SK-N-SH (cell line): Measurements from ENCODE around the gene GCLM. TPM values are rescaled to one million over a fixed set of nuclear protein-coding genes. Genes with fewer than 3 reads are reported as not detected.

Experiments
- CTCF ChIA-PET: fragments of 300-600, 350-600 bp; formaldehyde crosslinking; extraction: SDS; loops from one replicate; lab custom pipeline; 2021; lab: Yijun Ruan, JAX
- POLR2A ChIA-PET: fragments of 350-600 bp; sonication (Branson Sonifier 250); formaldehyde crosslinking; extraction: SDS; loops from one replicate; lab custom pipeline; 2020; ENCODE audit warnings: antibody characterized with exemption, inconsistent platforms; lab: Yijun Ruan, JAX
- DNase-seq: peaks from one replicate; pipeline ENCODE4 v3.0.0; 2012
- H2AFZ ChIP-seq: fragments of 200-600 bp; sonication (generic); 2 replicates; pipeline ENCODE4 v1.8.1; 2016; ENCODE audit warnings: antibody characterized with exemption, mild to moderate bottlenecking, low read depth
- H3F3A ChIP-seq: fragments of 200-600 bp; sonication (generic); replicated peaks from 2 replicates; pipeline ENCODE3; 2016; ENCODE audit warnings: antibody characterized with exemption, mild to moderate bottlenecking; ENCODE audit not compliant: insufficient read depth
- H3K27ac ChIP-seq, 2 experiments: fragments of 200-500 bp in 1 of 2; fragments of 200-600 bp in 1 of 2; sonication (Bioruptor generic) in 1 of 2; sonication (generic), shearing (Covaris generic) in 1 of 2; 2 replicates each; pipeline versions ENCODE4 v1.5.1 to v1.6.1; 2014 to 2016; ENCODE audit warnings: low read depth in 2 of 2, inconsistent platforms in 1 of 2, low read length in 1 of 2, mild to moderate bottlenecking in 1 of 2, mixed read lengths in 1 of 2
- H3K27me3 ChIP-seq: fragments of 200-600 bp; sonication (generic), shearing (Covaris generic); 2 replicates; pipeline ENCODE4 v1.6.1; 2016; ENCODE audit warnings: mixed run types; ENCODE audit not compliant: insufficient read depth
- H3K36me3 ChIP-seq, 2 experiments: fragments of 200-500 bp in 1 of 2; fragments of 200-600 bp in 1 of 2; sonication (Bioruptor generic) in 1 of 2; sonication (generic) in 1 of 2; replicated peaks in 1 of 2; 2 replicates each; pipeline versions ENCODE3 to v1.5.1; 2014 to 2016; ENCODE audit warnings: low read length in 1 of 2, mild to moderate bottlenecking in 1 of 2; ENCODE audit not compliant: insufficient read depth in 2 of 2, control insufficient read depth in 1 of 2
- H3K4me1 ChIP-seq, 2 experiments: fragments of 200-500 bp in 1 of 2; fragments of 200-600 bp in 1 of 2; sonication (Bioruptor generic) in 1 of 2; sonication (generic), shearing (Covaris generic) in 1 of 2; 2 replicates each; pipeline versions ENCODE4 v1.5.1 to v1.6.1; 2014 to 2016; ENCODE audit warnings: low read depth in 1 of 2, low read length in 1 of 2, mixed run types in 1 of 2; ENCODE audit not compliant: insufficient read depth in 2 of 2, control insufficient read depth in 1 of 2
- H3K4me2 ChIP-seq: fragments of 200-600 bp; sonication (generic), shearing (Covaris generic); 2 replicates; pipeline ENCODE4 v1.6.1; 2017; ENCODE audit warnings: mixed run types
- H3K4me3 ChIP-seq, 2 experiments: fragments of 200-500 bp in 1 of 2; fragments of 200-600 bp in 1 of 2; sonication (Bioruptor generic) in 1 of 2; sonication (generic), shearing (Covaris generic) in 1 of 2; 2 replicates each; pipeline versions ENCODE4 v1.5.1 to v1.8.1; 2014 to 2016; ENCODE audit warnings: low read depth in 2 of 2, inconsistent platforms in 1 of 2, low read length in 1 of 2, mild to moderate bottlenecking in 1 of 2, mixed read lengths in 1 of 2, moderate library complexity in 1 of 2
- H3K79me2 ChIP-seq: fragments of 200-600 bp; sonication (generic); 2 replicates; pipeline ENCODE4 v1.8.1; 2017; ENCODE audit warnings: mild to moderate bottlenecking; ENCODE audit not compliant: insufficient read depth
- H3K9ac ChIP-seq: fragments of 200-600 bp; sonication (generic); 2 replicates; pipeline ENCODE4 v1.6.1; 2017; ENCODE audit warnings: mixed run types
- H3K9me2 ChIP-seq: fragments of 200-600 bp; sonication (generic); 2 replicates; pipeline ENCODE4 v1.6.1; 2017; ENCODE audit warnings: mixed run types
- H3K9me3 ChIP-seq: fragments of 200-600 bp; sonication (generic); 2 replicates; pipeline ENCODE4 v1.6.1; 2017; ENCODE audit warnings: mixed run types, mild to moderate bottlenecking, moderate library complexity
- H4K20me1 ChIP-seq: fragments of 200-600 bp; sonication (generic); 2 replicates; pipeline ENCODE4 v1.6.1; 2017; ENCODE audit warnings: mild to moderate bottlenecking, mixed run types; ENCODE audit not compliant: insufficient read depth
- CHD2 ChIP-seq: fragments of 150-350 bp; IDR thresholded peaks from 2 replicates; pipeline ENCODE4 v1.6.1; 2018; ENCODE audit warnings: low read length; ENCODE audit not compliant: partially characterized antibody
- ELF1 ChIP-seq: IDR thresholded peaks from 2 replicates; pipeline ENCODE4 v1.4.0; 2012
- EP300 ChIP-seq, 2 experiments: IDR thresholded peaks; 2 replicates each; pipeline versions ENCODE4 v1.4.0 to v1.6.1; 2012; ENCODE audit warnings: borderline replicate concordance in 1 of 2, low read depth in 1 of 2, low read length in 1 of 2
- FOSL2 ChIP-seq: IDR thresholded peaks from 2 replicates; pipeline ENCODE4 v1.4.0; 2012; ENCODE audit warnings: low read depth, mild to moderate bottlenecking, moderate library complexity, borderline replicate concordance
- GABPA ChIP-seq: IDR thresholded peaks from 2 replicates; pipeline ENCODE4 v1.4.0; 2012; ENCODE audit warnings: low read depth, mild to moderate bottlenecking
- MEF2A ChIP-seq: IDR thresholded peaks from 2 replicates; pipeline ENCODE4 v1.4.0; 2012; ENCODE audit warnings: low read depth, borderline replicate concordance
- MXI1 ChIP-seq: IDR thresholded peaks from 2 replicates; pipeline ENCODE4 v1.6.1; 2012; ENCODE audit warnings: mild to moderate bottlenecking, low read depth, low read length, improper control_type of control experiment
- NFIC ChIP-seq: IDR thresholded peaks from 2 replicates; pipeline ENCODE4 v1.4.0; 2012; ENCODE audit warnings: borderline replicate concordance
- NRF1 ChIP-seq: IDR thresholded peaks from 2 replicates; pipeline ENCODE4 v1.6.1; 2012; ENCODE audit warnings: low read depth, mild to moderate bottlenecking, low read length
- RAD21 ChIP-seq: IDR thresholded peaks from 2 replicates; pipeline ENCODE4 v1.6.1; 2012; ENCODE audit warnings: mild to moderate bottlenecking, low read length
- RFX5 ChIP-seq: IDR thresholded peaks from 2 replicates; pipeline ENCODE4 v1.6.1; 2012; ENCODE audit warnings: mild to moderate bottlenecking, improper control_type of control experiment, low read length
- SIN3A ChIP-seq: IDR thresholded peaks from 2 replicates; pipeline ENCODE4 v1.6.1; 2012; ENCODE audit warnings: low read depth, mild to moderate bottlenecking, low read length, moderate library complexity, borderline replicate concordance
- TAF1 ChIP-seq: IDR thresholded peaks from 2 replicates; pipeline ENCODE4 v1.6.1; 2012; ENCODE audit warnings: low read depth, mild to moderate bottlenecking, low read length, moderate library complexity, borderline replicate concordance
- YY1 ChIP-seq: IDR thresholded peaks from 2 replicates; pipeline ENCODE4 v1.4.0; 2012; ENCODE audit warnings: low read depth, mild to moderate bottlenecking
- WGBS: methylation state at CpG from one replicate; pipeline ENCODE4 v1.1.6; 2017; ENCODE audit warnings: low lambda C conversion rate; 5-methylcytosine and 5-hydroxymethylcytosine counted together
- polyA plus RNA-seq, 3 experiments: library from polyadenylated mRNA; depleted of rRNA; stranded (reverse); fragments of >200 nt; gene quantifications; 2 replicates each; pipeline ENCODE4 v1.2.3, GENCODE V29; 2012
- TF ChIP-seq, protein P1 (sequence below): IDR thresholded peaks from 2 replicates; pipeline ENCODE4 v1.4.0; 2012; ENCODE audit warnings: low read depth, borderline replicate concordance
- TF ChIP-seq, protein P2 (sequence below): IDR thresholded peaks from 2 replicates; pipeline ENCODE4 v1.4.0; 2012; ENCODE audit warnings: low read depth
- TF ChIP-seq, protein P3 (sequence below): IDR thresholded peaks from 2 replicates; pipeline ENCODE4; 2012
- TF ChIP-seq, protein P4 (sequence below): IDR thresholded peaks from 2 replicates; pipeline ENCODE4 v1.4.0; 2012; ENCODE audit warnings: low read depth, borderline replicate concordance
- TF ChIP-seq, protein P5 (sequence below): IDR thresholded peaks from 2 replicates; pipeline ENCODE4 v1.6.1; 2012; ENCODE audit warnings: mild to moderate bottlenecking, low read depth, low read length, moderate library complexity
- TF ChIP-seq, protein P6 (sequence below): fragments of 150-350 bp; IDR thresholded peaks from 2 replicates; pipeline ENCODE4 v1.6.1; 2016; ENCODE audit warnings: mild to moderate bottlenecking, low read depth, low read length

GCLM gene
- polyA plus RNA-seq, 1 of the 3 experiments (the other 2 are of a cell fraction): 9.4 TPM

DNA sequence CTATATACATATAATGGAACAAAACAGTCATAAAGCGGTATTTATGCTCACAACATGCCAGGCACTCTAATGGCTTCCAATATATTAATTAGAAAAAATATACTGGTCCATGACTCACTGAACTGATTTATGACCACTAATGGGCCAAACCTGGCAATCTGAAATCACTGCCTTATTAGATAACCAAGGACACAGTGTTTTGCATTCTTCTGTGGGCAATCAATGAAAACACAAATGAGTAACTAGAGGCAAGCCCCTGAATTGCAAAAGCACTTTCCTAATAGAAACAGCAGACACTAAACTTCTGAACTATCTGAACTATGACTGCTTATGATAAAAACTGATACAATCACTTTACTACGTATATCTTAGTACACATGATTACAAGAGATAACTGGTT is 3.5 kb downstream of the GCLM start (continued):
- TF ChIP-seq FOSL2: no peak
- TF ChIP-seq, protein P1, sequence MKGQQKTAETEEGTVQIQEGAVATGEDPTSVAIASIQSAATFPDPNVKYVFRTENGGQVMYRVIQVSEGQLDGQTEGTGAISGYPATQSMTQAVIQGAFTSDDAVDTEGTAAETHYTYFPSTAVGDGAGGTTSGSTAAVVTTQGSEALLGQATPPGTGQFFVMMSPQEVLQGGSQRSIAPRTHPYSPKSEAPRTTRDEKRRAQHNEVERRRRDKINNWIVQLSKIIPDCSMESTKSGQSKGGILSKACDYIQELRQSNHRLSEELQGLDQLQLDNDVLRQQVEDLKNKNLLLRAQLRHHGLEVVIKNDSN: no peak
- TF ChIP-seq, protein P2, sequence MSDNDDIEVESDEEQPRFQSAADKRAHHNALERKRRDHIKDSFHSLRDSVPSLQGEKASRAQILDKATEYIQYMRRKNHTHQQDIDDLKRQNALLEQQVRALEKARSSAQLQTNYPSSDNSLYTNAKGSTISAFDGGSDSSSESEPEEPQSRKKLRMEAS: no peak
- TF ChIP-seq EP300 (IDR thresholded peaks at IDR 0.05; ENCODE audit: borderline replicate concordance in 1 of 2, low read depth in 1 of 2, low read length in 1 of 2): no peak
- no peak for TF ChIP-seq CHD2
- TF ChIP-seq RFX5: no peak
- no peak for TF ChIP-seq TAF1

DNA sequence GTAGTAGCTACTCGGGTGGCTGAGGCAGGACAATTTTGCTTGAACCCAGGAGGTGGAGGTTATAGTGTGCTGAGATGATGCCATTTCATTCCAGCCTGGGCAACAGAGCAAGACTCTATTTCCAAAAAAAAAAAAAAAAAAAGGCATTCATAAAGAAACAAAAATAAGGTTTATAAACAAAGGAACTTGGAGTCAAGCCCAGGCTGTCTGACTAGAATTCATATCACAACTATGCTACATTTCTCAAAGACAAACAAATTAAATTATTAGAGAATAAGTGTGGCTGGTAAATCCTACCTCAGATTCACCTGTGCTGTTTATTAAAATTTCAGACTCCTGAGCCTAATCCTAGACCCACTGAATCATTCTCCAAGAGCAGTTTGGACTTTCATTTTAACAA is 4.2 kb downstream of the GCLM start:
- H3K4me2 ChIP-seq: no peak overlapping the region
- H3K27ac ChIP-seq: no peak overlapping the region
- H3F3A ChIP-seq: peaks cover 16% of the 10 kb centered on the region
- H3K36me3 ChIP-seq: peaks cover 9 to 14% of the 10 kb centered on the region in 2 experiments
- H3K9me3 ChIP-seq: no peaks in the 10 kb centered on the region
- no peak overlapping the region for H3K4me3 ChIP-seq
- no peak for DNase-seq
- H3K79me2 ChIP-seq: peaks cover 85% of the 10 kb centered on the region
- H4K20me1 ChIP-seq: peaks cover 18% of the 10 kb centered on the region; the same call in 1 of the 2 replicates
- H2AFZ ChIP-seq: no peak overlapping the region
- ChIA-PET POLR2A (no interaction called here), CTCF (interaction anchor here (1.0 to 1.1 kb wide), 3 partner anchors 14 to 431 kb away, joined by 3 to 4 read pairs (median 3); partner anchors contain the start of gene DNTTIP2)
- WGBS: 86% methylated on average over 1 of the region's 1 CpG
- H3K9ac ChIP-seq: no peak overlapping the region
- no peaks in the 10 kb centered on the region for H3K27me3 ChIP-seq
- peaks cover 10 to 16% of the 10 kb centered on the region in 2 experiments; a peak in 3 of 4 replicates for H3K4me1 ChIP-seq
- H3K9me2 ChIP-seq: no peaks in the 10 kb centered on the region
- TF ChIP-seq, protein P2: no peak
- TF ChIP-seq EP300 (IDR thresholded peaks at IDR 0.05; ENCODE audit: borderline replicate concordance in 1 of 2, low read depth in 1 of 2, low read length in 1 of 2) (no peak), YY1 (no peak), NFIC (no peak), SIN3A (no peak), RAD21 (no peak), ELF1 (no peak), CHD2 (no peak), MEF2A (no peak), MXI1 (no peak), TAF1 (no peak), GABPA (no peak), FOSL2 (no peak), NRF1 (no peak)
- TF ChIP-seq, protein P1: no peak
- TF ChIP-seq, protein P3, sequence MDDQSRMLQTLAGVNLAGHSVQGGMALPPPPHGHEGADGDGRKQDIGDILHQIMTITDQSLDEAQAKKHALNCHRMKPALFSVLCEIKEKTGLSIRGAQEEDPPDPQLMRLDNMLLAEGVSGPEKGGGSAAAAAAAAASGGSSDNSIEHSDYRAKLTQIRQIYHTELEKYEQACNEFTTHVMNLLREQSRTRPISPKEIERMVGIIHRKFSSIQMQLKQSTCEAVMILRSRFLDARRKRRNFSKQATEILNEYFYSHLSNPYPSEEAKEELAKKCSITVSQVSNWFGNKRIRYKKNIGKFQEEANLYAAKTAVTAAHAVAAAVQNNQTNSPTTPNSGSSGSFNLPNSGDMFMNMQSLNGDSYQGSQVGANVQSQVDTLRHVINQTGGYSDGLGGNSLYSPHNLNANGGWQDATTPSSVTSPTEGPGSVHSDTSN: no peak
- TF ChIP-seq, protein P4, sequence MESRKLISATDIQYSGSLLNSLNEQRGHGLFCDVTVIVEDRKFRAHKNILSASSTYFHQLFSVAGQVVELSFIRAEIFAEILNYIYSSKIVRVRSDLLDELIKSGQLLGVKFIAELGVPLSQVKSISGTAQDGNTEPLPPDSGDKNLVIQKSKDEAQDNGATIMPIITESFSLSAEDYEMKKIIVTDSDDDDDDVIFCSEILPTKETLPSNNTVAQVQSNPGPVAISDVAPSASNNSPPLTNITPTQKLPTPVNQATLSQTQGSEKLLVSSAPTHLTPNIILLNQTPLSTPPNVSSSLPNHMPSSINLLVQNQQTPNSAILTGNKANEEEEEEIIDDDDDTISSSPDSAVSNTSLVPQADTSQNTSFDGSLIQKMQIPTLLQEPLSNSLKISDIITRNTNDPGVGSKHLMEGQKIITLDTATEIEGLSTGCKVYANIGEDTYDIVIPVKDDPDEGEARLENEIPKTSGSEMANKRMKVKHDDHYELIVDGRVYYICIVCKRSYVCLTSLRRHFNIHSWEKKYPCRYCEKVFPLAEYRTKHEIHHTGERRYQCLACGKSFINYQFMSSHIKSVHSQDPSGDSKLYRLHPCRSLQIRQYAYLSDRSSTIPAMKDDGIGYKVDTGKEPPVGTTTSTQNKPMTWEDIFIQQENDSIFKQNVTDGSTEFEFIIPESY: no peak
- TF ChIP-seq, protein P5, sequence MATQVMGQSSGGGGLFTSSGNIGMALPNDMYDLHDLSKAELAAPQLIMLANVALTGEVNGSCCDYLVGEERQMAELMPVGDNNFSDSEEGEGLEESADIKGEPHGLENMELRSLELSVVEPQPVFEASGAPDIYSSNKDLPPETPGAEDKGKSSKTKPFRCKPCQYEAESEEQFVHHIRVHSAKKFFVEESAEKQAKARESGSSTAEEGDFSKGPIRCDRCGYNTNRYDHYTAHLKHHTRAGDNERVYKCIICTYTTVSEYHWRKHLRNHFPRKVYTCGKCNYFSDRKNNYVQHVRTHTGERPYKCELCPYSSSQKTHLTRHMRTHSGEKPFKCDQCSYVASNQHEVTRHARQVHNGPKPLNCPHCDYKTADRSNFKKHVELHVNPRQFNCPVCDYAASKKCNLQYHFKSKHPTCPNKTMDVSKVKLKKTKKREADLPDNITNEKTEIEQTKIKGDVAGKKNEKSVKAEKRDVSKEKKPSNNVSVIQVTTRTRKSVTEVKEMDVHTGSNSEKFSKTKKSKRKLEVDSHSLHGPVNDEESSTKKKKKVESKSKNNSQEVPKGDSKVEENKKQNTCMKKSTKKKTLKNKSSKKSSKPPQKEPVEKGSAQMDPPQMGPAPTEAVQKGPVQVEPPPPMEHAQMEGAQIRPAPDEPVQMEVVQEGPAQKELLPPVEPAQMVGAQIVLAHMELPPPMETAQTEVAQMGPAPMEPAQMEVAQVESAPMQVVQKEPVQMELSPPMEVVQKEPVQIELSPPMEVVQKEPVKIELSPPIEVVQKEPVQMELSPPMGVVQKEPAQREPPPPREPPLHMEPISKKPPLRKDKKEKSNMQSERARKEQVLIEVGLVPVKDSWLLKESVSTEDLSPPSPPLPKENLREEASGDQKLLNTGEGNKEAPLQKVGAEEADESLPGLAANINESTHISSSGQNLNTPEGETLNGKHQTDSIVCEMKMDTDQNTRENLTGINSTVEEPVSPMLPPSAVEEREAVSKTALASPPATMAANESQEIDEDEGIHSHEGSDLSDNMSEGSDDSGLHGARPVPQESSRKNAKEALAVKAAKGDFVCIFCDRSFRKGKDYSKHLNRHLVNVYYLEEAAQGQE: no peak
- TF ChIP-seq, protein P6, sequence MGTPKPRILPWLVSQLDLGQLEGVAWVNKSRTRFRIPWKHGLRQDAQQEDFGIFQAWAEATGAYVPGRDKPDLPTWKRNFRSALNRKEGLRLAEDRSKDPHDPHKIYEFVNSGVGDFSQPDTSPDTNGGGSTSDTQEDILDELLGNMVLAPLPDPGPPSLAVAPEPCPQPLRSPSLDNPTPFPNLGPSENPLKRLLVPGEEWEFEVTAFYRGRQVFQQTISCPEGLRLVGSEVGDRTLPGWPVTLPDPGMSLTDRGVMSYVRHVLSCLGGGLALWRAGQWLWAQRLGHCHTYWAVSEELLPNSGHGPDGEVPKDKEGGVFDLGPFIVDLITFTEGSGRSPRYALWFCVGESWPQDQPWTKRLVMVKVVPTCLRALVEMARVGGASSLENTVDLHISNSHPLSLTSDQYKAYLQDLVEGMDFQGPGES: no peak
